IPS-18c (cell line): ENCODE results near the gene ABCF3.
"Not testable (repeated sequence)": the region's sequence is repeated elsewhere in the genome, so short reads cannot be mapped to it uniquely, and the experiment has no call there.

Source experiments
- H3K4me3 ChIP-seq: 2 replicates; pipeline ENCODE4 v1.7.0; 2013; ENCODE audit warnings: low read depth, mild to moderate bottlenecking, low read length, moderate library complexity; ENCODE audit not compliant: insufficient read depth
- H3K9me3 ChIP-seq: one replicate; pipeline ENCODE4 v1.6.1; 2013; ENCODE audit warnings: mild to moderate bottlenecking, low read length, moderate library complexity; ENCODE audit not compliant: control insufficient read depth, insufficient read depth

The ABCF3 gene

DNA sequence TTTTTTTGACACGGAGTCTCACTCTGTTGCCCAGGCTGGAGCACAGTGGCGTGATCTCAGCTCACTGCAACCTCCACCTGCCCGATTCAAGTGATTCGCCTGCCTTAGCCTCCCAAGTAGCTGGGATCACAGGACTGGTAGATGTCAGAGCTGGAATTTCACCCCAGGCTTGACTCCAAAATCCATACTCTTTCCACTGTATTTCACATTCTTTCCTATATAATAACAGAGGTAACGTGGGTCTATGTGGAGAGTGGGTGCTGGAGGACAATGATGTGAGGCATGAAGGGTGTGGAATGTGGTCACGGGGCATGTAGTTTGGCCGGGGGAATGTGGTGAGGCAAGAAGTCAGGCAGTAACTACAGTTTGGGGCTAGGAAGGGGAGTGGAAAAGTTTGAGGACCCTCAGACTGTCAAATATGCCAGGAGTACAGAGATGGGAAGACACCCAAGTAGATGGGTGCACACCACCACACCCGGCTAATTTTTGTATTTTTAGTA, 23.4 kb upstream of the ABCF3 start:
- not testable (repeated sequence) for H3K9me3 ChIP-seq, H3K4me3 ChIP-seq

DNA sequence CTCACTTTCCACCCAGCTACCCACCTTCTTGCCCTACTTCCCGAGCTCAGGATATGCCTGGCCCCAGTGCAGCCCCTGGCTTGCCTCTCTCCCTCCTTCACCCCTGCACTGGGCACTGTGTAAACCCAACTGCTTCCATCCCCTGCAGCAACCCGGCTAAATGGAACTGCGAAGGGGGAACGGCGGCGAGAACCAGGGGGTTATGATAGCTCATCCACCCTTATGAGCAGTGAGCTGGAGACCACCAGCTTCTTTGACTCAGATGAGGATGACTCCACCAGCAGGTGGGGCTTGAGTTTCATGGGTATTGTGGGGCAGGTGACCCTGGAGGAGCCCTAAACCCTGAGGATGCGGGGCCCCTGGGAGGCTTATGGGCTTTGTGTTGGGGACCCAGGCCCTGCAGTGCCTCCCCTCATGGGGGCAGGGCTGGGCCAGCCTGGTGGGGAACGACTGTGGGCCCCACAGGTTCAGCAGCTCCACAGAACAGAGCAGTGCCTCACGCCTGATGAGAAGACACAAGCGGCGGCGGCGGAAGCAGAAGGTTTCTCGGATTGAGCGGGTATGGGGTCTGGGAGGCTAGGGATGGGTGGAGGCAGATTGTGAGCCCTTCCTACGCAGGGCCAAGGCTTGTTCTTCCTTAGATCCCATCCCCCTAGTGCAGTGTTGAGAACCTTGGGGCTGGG, 21.2 kb upstream of the ABCF3 start:
- Histone ChIP-seq H3K9me3 (no peaks in the 10 kb centered on the region), H3K4me3 (no peak overlapping the region)

DNA sequence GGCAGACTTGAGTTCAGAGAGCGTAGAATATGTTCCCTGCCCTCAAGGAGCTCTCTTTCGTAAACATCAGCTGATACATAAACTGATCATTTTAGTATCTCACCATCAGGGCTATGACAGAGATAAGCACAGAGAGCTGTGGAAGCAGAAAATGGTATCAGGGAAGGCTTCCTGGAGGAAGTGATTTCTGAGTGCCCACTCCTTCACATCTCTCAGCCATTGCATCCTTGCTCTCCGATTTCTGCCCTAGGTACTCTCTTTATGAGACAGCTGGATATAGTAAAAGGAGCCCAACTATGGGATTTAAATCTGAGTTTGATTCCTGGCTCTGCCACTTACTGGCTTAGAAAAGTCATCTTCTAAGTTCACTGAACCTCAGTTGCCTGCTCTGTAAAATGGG, 20.5 kb upstream of the ABCF3 start:
- H3K9me3 ChIP-seq: no peaks in the 10 kb centered on the region
- no peak overlapping the region for H3K4me3 ChIP-seq

DNA sequence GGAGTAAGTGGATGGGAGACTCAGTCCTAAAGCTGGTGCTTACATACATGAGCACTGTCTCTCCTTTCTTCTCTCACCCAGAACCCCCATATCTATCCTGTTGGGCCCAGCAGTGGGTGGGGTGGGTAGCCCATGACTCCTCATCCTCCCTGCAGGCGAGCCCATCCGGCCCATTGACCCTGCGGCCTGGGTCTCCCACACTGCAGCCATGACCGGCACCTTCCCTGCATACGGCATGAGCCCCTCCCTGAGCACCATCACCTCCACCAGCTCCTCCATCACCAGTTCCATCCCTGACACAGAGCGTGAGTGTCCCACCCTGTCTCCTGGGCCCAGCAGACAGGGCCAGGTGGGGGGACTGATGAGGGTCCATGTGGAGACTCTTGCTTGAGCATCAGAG, 19.3 kb upstream of the ABCF3 start:
- Histone ChIP-seq H3K9me3 (no peaks in the 10 kb centered on the region), H3K4me3 (no peak overlapping the region)

DNA sequence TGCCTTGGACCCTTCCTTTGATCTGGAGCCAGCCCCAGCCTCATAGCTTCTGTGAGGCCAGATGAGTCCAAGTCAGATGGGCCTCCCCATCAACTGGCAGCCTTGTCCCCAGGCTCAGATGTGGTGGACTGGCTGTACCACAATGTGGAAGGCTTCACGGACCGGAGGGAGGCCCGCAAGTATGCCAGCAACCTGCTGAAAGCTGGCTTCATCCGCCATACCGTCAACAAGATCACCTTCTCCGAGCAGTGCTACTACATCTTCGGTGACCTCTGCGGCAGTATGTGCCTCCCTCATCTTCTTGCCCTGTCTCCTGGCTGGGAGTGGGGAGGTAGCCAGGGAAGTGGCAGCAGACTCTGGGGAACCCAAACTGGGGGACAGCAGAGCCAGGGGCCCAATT, 18.2 kb upstream of the ABCF3 start:
- no peak overlapping the region for H3K4me3 ChIP-seq
- no peaks in the 10 kb centered on the region for H3K9me3 ChIP-seq

DNA sequence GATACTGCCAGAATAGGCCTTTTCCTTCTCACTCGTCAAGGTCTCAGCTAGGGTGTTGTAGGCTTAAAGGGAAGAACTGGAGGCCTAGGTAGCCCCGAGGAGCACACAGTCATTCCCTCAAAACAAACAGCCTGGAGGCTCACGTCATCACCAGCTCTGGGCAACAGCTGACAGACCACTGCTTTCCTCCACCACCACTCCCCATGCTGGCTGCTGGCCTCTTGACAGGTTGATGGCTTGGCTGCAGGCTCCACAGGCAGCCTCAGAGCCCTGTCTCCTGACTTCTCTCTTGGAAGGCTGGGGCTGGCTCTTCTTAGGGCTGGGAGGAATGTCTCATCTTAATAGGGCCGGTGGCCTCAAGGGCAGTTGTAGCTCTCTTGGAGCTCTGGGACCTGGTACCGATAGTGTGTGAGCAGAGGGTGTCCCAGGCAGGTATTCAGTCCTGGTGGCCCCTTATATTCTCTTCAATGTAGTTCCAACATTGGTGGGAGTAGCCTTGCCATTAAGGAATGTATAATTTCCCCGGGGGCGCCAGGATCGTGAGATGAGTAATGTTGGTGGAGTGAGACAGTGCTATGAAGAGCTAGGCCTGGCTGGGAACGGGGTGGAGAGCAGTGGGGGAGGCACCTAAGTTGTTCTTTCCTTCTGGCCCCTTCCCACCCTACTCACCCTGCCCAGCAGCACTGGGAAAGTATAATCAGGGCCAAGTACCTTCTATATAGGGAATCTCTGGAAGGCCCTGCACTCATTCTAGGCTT, 17.5 kb upstream of the ABCF3 start:
- Histone ChIP-seq H3K4me3 (no peak overlapping the region), H3K9me3 (no peaks in the 10 kb centered on the region)

DNA sequence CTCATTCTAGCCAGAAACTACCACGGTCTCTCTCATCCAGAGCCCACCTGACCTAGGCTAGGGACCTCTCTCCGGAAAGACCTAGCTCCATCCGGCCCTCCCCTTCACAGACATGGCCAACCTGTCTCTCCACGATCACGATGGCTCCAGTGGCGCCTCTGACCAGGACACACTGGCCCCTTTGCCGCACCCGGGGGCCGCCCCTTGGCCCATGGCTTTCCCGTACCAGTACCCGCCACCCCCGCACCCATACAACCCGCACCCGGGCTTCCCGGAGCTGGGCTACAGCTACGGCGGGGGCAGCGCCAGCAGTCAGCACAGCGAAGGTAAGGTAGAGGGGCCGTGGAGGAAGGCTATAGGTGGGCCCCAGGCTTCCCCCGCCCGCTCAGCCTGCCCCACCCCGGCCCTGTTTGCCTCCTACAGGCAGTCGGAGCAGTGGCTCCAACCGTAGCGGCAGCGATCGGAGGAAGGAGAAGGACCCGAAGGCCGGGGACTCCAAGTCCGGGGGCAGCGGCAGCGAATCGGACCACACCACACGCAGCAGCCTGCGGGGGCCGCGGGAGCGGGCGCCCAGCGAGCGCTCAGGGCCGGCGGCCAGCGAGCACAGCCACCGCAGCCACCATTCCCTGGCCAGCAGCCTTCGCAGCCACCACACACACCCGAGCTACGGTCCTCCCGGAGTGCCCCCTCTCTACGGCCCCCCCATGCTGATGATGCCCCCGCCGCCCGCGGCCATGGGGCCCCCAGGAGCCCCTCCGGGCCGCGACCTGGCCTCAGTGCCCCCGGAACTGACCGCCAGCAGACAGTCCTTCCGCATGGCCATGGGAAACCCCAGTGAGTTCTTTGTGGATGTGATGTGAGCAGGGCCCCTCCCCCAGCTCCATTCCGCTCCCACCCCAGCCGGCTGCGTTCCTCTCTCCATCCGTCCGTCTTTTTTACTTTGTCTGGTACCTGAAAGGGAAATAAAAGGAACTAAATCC, 15.8 kb upstream of the ABCF3 start:
- Histone ChIP-seq H3K4me3 (no peak overlapping the region), H3K9me3 (no peaks in the 10 kb centered on the region)

DNA sequence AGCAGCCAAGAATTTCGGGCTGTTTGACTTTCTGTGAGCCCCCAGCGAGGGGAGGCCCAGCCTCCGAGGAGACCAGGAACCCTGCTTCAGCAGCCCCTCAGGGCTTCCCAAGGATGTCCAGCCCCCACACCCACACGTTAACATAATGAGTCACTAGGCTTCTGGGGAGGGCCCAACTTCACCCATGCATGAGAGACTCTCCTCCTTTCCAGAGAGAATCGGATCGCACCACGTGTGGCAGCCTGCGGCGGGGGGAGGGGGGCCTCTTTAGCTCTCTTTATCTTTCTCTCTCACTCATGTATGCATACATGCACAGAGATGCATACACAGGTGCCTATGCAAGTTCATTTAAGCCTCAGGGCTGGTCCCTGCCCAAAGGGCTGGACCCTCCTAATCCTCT, 14.4 kb upstream of the ABCF3 start:
- Histone ChIP-seq H3K9me3 (no peaks in the 10 kb centered on the region), H3K4me3 (no peak overlapping the region)

DNA sequence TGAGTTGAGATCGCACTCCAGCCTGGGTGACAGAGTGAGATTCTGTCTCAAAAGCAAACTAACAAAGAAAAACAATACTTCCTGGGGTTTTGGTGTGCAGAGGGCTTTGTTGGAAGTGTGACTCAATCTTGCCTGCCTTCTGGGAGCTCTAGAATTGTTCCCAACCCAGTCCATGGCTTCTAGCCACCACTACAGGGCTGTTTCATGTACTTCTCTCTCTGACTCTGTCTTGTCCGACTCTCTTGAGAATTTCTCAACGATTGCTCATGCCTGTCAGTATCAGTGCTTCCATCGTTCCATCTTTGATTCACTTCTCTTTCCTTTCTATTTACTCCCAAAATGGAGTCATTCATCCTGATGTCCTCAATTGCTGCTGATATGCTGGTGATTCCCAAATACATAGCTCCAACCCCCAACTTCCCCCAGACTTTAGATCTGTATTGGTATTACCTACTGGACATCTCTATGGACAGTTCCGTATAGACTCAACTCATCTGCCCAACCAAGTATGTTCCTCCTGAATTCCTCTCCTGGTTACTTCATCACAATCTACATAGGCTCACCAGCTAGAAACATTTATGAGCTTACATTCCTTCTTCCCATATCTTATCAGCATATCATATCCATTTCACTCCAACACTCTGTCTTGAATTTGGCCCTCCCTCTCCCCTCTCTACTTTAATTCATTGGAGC, 13.2 kb upstream of the ABCF3 start:
- H3K9me3 ChIP-seq: no peaks in the 10 kb centered on the region
- no peak overlapping the region for H3K4me3 ChIP-seq

DNA sequence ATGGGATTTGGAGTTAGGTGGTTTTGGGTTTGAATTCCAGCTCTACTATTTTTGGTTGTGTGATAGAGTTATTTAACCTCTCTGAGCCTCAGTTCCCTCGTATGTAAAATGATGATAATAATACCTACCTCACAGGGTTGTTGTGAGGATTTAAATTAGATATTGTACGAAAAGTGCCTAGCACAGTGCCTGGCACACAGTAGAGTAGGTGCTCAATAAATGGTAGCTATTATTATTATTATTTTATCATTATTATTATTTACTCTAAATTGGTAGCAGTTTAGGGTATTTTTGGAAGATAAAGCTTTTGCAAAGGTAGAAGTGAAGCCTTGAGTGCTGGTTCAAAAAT, 12.7 kb upstream of the ABCF3 start:
- Histone ChIP-seq H3K9me3 (no peaks in the 10 kb centered on the region), H3K4me3 (no peak overlapping the region)

DNA sequence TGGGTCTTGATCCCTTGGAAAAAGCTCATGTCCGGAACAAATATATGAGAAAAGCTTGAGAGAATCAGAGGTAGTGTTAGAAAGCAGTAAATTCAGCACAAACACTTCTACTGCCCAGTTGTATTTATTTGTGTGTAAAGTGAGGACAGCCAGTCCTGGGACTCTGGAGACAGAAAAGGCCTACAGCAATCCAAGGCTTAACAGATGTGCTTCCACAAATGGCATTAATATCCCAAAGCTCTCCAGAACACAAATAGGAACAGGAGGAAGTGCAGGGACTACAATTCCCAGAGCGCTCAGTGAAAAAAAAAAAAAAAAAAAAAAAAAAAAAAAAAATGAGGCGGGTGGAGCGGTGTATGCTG, 11.7 kb upstream of the ABCF3 start:
- Histone ChIP-seq H3K4me3 (no peak overlapping the region), H3K9me3 (no peaks in the 10 kb centered on the region)

DNA sequence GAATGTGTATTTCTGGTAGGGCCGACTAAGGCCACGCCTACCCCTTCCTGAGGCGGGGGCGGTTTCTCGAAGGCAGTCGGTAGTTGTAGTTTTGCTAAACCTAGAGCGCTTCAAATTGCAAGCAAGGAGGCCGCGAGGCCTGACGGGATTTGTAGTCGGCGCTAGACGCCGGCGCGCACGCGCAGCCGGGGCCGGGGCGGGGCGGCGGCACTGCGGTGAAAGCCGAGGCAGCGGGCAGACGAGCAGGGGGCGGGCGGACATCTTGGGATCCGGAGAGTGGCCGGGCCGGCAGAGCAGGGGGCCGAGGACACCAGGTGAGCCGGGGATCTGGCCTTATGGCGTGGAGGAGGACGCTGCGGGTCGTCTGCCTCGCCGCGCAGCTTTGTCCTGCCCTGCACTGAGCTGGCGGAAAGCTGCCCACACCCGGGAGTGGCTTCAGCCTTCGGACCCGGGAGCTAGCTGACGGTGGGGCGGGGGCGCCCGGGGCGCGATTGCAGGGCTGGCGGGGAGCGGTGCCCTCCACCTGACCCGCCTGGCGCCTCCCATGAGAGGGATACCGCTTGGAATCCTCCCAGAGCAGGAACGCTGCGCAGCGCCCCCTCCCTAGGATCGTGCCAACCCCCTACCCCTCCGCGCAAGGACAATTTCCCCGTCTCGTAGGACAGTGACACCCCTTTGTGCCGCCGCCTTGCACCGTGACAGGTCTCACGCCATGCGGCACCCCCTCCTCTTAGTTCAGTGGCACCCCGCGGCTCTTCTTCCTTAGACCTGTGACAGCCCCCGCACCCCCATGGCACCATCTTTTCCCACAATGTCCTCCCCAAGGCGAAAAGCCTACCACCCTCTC, 11.1 kb upstream of the ABCF3 start, which contains the start of gene AP2M1:
Gene AP2M1 (plus strand): TSS at position 210 of the 847 bp plus-strand sequence. CDS start 2,139 bp downstream, outside the sequence.
- Histone ChIP-seq H3K9me3 (no peaks in the 10 kb centered on the region), H3K4me3 (peak within 1 kb of the TSS; percentile 94)

DNA sequence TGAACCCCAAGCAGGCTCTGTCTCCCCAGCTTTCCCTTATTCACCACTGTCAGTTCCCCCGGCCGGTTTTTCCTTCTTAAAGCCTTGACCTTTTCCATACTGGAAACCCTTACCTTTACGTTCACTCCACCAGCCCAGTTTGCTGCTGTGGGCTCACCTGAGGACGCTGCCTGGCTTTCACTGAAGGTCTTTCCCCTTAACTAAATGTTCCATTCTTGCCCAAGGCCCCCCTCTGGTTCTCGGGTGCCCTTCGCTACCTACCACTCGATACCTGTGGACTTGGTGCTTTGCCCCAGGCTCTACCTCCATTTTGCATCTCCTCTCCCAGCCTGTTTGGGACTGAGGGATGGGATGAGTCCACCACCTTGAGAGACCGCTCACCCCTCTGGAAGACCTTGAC, 10.5 kb upstream of the ABCF3 start:
- Histone ChIP-seq H3K9me3 (no peaks in the 10 kb centered on the region), H3K4me3 (peak overlapping the region; percentile 94)

DNA sequence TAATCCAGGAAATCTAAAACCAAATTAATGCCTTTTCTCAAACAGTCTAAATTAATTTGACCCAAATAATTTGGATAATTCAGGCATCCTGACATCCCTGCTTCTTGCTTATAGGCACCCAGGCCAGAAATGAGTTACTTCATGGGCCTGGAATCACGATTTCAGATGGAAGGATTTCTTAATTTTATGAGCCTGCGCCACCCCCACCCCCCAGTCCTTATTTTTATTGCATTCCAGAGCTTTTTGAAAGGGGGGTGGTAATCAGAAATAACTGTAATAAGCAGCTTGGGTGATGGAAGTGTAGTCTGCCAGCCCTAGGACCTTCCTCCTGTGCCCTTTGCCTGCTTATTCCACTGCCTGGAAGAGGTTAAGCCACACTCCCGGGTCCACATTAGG, 10.0 kb upstream of the ABCF3 start:
- H3K9me3 ChIP-seq: no peaks in the 10 kb centered on the region
- peak overlapping the region; percentile 94 for H3K4me3 ChIP-seq

DNA sequence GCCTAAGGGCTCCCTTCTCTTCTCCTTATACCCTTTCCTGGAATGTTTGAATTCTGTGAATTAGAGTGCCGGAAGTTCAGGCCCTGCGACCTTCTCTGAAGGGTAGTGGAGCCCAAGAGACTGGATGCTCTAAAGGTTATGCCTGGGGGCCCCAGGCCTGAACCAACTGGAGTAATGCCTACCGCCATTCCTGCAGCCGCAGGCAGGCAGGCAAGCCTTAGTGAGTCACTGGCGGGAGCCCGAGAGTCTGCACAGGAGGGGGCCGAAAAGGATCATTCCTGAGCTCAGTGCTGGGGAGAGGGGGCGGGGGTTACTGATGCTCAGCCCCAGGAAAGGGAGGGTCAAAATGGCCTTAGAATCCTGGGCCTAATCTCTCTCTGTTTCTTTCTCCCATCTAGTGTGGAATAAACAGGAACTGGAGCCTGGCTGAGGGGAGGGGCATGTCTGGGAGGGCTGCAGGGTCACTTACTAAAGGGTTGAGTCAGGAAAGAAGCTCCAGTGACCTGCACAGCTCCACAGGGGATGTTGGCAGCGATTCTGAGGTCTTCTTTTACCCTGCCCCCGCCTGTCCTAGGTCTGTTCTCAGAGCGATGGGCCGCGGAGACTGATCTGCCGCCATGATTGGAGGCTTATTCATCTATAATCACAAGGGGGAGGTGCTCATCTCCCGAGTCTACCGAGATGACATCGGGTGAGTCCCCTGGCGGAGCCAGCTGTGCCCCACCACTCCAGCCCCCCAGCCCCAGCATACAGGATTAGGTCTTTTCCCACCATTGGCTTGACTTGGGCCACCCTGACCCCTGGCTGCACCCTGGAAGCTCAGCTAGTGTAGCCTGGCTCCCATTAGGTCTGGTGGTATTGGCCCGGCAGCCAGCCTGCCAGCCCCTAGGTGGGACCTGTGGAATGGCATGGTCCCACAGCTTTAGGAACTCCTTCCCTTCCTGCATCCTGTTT, 9.3 kb upstream of the ABCF3 start:
- H3K4me3 ChIP-seq: peak overlapping the region; percentile 94

More for the DNA sequence above, 9.3 kb upstream of the ABCF3 start:
- H3K9me3 ChIP-seq: no peaks in the 10 kb centered on the region
